A549 (cell line): Measurements from ENCODE around the gene HPSE.

Source experiments
- CEBPB ChIP-seq, 2 experiments: fragments of >200 bp in 1 of 2; sonication (Bioruptor Twin) in 1 of 2; formaldehyde crosslinking in 1 of 2; IDR thresholded peaks; 2 replicates each; pipeline ENCODE4 v1.6.1; 2012 to 2016
- HOXA7 ChIP-seq: fragments of 250-450 bp; sonication (Bioruptor Pico); IDR thresholded peaks from 2 replicates; pipeline ENCODE4 v1.5.0; 2020; ENCODE audit warnings: mild to moderate bottlenecking, moderate library complexity

GRCh38 chr4:83331956-83332355 is 2.7 kb downstream of the HPSE start:
- TF ChIP-seq HOXA7 (no peak), CEBPB (IDR thresholded peaks at IDR 0.05) (no peak)
